VCaP (cell line): ENCODE measurements around the gene TCF7L1.
"Not testable (repeated sequence)": the region's sequence is repeated elsewhere in the genome, so short reads cannot be mapped to it uniquely, and the experiment has no call there.

ENCODE experiments used
- H3K27ac ChIP-seq: fragments of 450-650 bp; 2 replicates; pipeline ENCODE4 v1.5.1; 2017
- CTCF ChIP-seq: fragments of 450-650 bp; conservative IDR thresholded peaks from 2 replicates; pipeline ENCODE4 v1.5.1; 2017; ENCODE audit warnings: mild to moderate bottlenecking, moderate library complexity

TCF7L1 gene

GRCh38 chr2:85323351-85323987, 190.3 kb downstream of the TCF7L1 start:
- no peak for TF ChIP-seq CTCF
- no peak overlapping the region for H3K27ac ChIP-seq

DNA sequence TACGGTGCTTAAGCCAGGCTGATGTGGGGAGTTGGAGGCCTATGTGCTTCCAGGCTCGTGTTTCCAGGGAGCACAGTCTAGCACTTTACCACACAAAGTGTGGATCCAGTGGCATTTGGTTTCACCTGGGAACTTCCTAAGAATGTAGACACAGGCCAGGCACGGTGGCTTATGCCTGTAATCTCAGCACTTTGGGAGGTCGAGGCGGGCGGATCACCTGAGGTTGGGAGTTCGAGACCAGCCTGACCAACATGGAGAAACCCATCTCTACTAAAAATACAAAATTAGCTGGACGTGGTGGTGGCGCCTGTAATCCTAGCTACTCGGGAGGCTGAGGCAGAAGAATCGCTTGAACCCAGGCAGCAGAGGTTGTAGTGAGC, 190.8 kb downstream of the TCF7L1 start:
- not testable (repeated sequence) for H3K27ac ChIP-seq

- TF ChIP-seq CTCF: no peak
- H3K27ac ChIP-seq: peak overlapping the region; percentile 92; the same call in 1 of the 2 replicates
Measured at GRCh38 chr2:85324639-85325465, 191.7 kb downstream of the TCF7L1 start.

- H3K27ac ChIP-seq: peak overlapping the region; percentile 92; the same call in 1 of the 2 replicates
- TF ChIP-seq CTCF: no peak
Measured at GRCh38 chr2:85325466-85325811, 192.2 kb downstream of the TCF7L1 start.

- TF ChIP-seq CTCF: no peak
- H3K27ac ChIP-seq: peak overlapping the region; percentile 92
Measured at GRCh38 chr2:85326406-85327159, 193.4 kb downstream of the TCF7L1 start.

GRCh38 chr2:85327160-85327821, 194.1 kb downstream of the TCF7L1 start:
- peak overlapping the region; percentile 92 for H3K27ac ChIP-seq
- no peak for TF ChIP-seq CTCF

- peak within 1 kb of the TSS; percentile 92 for H3K27ac ChIP-seq
- no peak for TF ChIP-seq CTCF
Measured at GRCh38 chr2:85327822-85328617, 194.8 kb downstream of the TCF7L1 start, which contains the start of gene TGOLN2. TGOLN2 (minus strand) TSS chr2:85327989; CDS start chr2:85327962, 27 bp downstream.
